ENCODE data around the gene RADIL.

RADIL gene

DNA sequence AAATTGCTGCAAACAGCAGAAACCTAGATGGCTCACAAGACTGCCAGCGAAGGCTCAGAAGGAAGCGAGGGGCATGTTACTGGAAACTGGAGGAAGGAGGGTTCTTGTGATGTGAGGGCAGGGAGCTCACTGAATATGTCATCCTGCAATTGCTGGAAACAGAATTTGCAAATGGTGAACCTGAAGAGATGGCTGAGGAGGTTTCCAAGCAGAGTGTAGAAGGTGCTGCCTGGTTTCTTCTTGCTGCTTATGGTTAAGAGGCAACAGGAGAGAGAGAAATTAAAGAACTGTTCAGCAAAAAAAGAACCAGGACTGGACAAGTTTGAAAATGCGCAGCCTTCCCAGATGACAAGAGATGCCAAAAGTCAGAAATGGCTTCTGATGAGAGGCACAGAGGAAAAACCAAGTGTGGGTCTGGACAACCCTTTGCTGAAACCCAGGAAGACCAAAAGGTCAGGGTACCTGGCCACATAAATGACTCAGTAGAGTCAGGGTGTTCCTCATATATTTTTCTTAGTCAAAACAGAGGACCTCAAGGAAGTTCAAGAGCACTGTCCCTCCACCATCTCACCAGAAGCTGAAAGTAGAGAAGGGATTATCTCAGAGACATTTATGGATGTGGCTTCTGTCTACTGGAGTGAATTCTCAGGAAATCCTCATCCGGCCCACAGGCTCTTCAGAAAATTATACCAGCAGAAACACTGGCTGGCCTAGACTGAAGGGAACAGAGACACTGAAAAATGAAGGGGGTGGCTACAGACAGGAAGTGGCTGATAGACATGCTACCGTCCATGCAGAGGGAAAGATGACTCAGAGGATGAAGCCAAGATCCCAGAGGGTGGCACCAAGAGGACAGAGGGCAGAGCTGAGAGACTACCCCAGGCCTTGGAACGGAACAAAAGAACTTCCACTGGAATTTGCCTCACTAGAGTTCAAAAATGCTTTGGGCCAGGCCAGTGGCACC lies 31.8 kb downstream of the RADIL start:
- DNase-seq (ENCODE audit: low read depth in 2 of 2), result no peak

DNA sequence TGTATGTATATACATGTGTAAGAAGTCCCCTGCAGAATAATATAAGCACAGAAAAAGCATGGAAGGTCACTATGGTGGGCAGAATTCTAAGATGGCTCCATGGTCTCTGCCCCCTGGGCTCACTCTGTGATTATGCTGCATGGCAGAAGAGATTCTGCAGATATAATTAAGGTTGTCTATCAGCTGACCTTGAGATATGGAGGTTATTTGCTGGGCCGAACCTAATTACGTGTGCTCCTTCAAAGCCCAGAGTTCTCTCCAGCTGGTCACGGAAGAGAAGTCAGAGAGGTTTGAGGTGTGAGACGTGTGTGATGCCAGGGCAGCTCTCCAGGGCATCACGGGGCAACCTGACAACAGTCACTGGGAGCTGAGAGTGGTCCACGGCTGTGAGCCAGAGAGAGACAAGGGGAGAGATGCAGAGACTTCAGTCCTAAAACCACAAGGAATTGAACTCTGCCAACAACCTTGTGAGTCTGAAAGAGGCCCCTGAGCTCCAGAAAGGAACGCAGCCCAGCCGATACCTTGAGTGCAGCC lies 33.2 kb downstream of the RADIL start:
- DNase-seq (ENCODE audit: low read depth in 2 of 2), result no peak

DNA sequence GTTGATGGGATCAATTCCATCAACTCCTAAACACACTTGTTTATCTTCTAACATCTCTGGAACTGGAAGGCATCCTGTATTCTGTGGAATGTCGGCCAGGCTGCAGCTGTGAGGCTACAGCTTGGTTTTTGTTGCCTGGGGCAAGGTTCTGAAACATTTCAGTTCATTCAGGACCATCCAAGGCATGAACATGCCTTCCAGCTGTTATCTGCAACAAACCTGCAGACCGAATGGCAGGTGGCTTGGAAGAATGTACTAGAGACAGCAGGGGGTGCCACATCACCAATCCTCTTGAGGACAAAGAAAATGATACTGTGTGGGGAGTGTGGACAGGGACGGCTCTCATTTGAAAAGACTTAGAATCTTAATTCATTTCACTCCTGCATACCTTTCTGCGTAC lies 34.1 kb downstream of the RADIL start:
- no peak for DNase-seq (ENCODE audit: low read depth in 2 of 2)

DNA sequence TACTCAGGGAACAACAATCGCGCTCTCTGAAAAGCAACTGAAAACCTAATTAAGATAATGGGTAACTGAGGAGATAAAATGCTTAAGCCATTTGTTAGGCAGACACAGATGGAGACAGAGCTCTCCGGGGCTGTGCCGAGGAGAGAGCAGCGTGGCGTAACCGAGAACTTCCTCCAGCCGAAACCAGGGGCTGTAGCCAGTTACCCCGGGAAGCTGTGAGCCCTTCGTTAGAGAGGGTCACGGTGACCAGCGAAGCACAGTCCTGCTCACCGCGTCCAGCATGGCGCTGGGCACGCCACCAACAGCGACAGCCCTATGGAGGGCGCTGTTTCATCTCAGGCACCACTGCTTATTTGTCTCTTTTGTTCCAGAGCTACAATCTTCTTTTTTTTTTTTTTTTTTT lies 37.8 kb downstream of the RADIL start:
- no peak for DNase-seq (ENCODE audit: low read depth in 2 of 2)

DNA sequence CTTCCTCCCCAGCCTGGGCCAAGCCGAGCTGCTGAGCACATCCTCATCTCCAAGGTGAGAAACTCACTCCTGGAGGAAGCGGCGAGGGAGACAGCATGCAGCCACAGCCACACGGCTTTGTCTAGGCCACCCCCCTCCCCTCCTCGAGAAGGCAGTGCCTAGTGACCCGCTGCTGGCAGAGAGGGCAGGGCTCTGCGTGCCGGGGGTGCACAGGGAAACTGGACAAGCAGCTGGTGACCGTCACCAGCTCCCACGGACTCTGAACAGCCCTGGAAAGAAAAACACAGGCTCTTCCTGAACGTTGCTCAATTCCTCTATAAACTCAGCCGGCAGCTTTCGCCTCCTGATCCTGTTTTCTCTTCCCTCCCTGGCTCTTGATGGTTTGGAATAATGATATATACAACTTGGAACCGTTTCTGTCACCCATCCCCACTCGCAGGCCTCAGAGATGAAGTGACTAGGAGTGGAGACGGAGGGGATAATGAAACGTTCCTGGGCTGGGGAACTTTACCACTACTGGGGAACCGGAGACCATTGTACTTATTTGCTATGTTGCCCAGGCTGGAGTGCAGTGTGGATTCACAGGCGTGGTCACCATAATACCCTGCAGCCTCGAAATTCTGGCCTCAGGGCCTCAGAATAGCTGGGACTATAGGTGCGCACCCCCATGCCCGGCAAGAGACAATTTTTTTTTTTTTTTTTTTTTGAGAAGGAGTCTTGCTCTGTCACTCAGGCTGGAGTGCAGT lies 41.0 kb downstream of the RADIL start:
- DNase-seq (ENCODE audit: low read depth in 2 of 2), result no peak

DNA sequence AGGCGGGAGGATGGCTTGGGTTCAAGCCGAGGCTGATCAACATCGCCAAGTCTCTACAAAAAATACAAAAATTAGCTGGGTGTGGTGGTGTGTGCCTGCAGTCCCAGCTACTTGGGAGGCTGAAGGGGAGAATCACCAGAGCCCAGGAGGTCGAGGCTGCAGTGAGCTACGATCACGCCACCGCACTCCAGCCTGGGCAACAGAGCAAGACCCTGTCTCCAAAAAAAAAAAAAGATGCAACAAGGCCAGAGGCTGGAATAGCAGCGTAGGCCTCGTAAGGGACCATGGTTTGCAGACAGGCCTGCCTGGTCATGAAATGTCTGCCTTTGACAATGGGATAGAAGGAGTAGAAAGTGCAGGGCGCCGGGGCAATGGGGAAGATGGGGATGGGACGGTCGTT lies 41.7 kb downstream of the RADIL start:
- DNase-seq (ENCODE audit: low read depth in 2 of 2), result no peak

DNA sequence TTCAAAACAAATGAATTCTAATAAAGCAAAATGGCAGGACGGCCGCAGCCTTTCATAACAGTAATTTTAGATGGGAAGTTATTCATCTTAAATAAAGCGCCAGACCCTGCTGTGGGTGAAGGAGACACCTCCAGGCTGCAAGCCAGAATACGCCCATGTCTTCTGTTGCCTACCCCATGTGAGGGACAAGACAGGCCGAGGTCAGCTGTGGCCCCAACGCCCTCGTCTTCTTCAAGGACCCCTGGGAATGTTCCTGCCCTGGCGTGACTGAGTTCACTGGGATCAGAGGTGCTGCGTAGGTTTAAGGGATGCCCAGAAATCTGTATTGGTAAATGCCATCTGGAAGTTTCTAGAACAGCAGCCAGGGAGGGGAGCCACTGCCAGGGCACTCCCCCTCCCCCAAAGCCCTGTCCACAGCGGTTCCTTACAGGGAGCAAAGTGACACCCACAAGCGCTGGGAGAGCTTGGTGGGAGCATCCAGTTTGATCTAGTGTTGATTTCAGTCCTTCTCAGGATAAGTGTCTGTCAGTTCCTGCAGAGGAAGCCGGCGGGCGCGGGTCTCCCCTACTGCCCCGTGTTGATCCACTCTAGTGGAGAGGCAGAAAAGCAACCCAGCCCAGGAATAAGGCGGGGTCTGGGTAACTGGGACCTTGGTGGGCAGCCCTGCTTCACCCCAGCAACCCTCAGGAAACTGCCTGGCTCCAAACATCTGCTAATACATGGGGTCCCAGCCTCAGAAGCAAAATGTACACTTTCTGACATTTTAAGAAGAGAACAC lies 42.3 kb downstream of the RADIL start:
- DNase-seq (ENCODE audit: low read depth in 2 of 2), result no peak

DNA sequence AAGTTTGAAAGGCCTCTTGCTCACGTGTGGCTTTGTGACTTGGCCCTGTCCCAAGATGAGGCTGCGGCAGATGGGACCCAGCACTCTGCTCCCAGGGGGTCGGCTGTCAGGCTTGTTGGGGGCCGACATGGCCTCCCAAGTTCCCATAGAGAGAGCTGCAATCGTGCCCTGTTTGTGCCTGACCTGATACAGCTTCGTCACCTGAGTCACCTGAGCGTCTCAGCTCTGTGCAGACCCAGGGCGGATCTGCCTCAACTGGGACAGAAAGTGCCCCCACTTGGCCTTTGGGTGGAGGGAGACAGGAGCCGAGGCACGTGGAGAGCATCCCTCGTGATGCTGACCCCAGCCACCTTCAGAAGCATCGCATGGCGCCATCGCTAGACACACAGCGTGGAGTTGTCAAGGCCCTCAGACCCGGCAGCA lies 43.4 kb downstream of the RADIL start:
- DNase-seq (ENCODE audit: low read depth in 2 of 2), result no peak

DNA sequence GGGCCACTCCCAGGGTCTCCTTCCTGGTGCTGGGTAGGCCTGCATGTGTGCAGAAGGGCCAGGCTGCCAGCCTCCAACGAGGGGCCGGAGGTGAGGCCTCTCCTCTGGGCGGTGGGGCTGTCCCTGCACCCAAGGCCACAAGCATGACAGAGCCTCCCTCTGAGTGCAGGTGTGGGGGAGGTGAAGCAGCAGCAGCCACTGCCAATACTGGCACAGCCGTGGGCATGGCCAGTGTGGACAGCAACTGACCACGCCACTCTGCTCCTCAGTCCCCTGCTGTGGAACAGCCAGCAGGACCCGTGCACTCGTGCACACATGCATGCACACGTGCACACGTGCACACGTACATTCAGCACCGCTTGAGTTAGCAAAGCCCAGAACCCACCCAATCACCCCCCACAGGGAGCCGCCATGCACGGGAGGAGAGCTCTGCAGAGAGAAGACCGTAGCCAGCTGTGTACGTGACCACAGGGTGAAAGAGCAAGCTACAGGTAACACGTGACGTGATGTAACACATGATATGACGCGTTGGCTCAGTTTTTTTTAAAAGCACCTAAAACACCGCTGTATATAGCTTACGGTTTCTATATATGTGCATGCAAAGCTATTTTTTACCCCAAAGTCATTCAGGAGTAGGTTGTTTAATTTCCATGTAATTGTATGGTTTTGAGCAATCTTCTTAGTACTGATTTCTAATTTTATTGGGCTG lies 44.7 kb downstream of the RADIL start:
- DNase-seq (ENCODE audit: low read depth in 2 of 2), result no peak

DNA sequence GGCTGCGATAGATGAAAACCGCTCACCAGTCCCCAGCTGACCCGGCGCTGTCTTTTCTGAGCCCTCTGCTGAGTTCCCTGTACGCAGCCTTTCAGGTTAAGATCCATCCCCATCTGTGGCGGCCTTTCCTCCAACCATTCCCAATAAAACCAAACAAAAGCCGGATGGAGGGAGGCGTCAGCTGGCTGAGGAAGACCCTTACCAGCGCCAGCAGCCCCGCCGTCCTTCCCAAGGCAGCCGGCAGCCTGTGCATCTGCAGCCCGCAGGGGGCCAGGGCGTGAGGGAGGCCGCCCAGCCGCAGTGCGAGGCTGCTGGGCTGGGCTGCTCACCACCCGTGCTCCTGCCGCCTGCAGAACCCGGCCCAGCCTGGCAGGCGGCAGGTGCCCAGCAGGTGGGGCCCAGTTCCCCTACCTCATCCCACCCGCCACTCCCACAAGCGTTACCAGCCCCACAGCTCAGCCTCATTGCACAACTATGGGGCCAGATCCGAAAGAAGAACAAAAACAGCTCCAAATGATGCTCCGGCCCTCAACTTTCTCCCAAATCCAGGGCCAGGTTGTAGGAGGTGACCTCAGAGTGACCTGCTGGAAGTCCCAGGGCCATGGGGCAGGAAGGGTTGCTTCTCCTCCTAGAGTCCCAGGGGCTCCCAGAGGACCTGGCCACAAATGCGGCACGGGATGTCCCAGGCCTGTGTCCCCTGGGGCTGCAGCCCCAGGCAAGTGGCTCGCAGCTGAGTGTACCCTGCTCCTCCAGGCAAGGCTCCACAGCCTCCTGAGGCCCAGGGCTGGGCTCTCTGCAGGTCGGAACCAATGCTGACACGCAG lies 45.5 kb downstream of the RADIL start:
- DNase-seq (ENCODE audit: low read depth in 2 of 2), result no peak

DNA sequence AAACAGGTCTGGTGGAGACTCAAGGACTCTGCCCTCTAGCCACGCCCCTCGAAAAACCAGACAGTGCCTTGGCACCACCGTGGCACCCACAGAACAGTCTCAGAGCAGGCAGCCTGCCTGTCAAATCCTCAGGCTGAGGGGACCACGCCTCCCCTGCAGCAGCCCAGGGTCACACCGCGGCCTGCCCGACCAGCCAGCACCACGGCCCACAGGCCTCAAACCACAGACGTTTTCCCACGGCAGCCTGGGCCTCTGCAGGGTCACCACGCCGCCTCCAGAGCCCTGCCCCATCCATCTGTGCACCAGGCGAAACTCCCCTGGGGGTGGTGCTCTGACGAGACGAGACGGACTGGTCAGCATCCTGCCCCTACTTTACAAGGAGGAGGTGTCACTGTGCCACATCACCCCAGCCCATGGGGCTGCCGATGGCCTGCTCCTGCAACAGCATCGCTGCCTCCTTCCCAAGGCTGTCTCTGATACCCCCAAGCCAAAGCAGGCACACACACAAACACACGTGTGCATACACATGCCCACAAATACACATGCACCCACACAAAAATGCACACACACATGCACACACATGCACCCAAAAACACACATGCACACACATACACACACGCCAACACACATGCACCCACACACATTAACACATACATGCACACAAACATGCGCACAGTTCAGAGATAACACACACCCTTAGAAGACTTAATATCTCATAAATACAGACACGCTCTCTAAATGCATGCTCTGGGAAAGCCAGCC lies 46.3 kb downstream of the RADIL start:
- DNase-seq (ENCODE audit: low read depth in 2 of 2), result no peak

DNA sequence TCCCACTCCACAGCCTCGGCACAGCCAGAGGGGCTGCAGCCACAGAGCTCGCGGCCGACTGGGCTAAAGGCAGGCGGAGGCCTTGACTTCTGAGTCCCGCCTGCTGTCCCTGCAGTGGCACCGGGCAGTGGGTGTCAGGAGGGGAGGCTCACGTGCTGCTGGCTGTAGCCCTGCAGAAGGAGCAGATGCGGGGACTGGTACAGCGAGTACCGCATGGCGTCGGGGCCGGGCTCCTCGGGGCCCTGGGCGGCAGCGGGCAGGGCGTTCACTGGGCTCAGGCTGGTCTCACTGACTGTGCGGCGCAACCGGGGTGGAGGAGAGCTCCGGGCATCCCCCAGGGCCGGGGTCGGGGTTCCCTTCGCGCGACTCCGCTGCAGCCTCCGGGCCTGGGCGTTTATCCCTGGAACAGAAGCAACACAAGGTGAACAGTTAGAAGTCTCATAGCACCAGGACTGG lies 47.3 kb downstream of the RADIL start:
- no peak for DNase-seq (ENCODE audit: low read depth in 2 of 2)

DNA sequence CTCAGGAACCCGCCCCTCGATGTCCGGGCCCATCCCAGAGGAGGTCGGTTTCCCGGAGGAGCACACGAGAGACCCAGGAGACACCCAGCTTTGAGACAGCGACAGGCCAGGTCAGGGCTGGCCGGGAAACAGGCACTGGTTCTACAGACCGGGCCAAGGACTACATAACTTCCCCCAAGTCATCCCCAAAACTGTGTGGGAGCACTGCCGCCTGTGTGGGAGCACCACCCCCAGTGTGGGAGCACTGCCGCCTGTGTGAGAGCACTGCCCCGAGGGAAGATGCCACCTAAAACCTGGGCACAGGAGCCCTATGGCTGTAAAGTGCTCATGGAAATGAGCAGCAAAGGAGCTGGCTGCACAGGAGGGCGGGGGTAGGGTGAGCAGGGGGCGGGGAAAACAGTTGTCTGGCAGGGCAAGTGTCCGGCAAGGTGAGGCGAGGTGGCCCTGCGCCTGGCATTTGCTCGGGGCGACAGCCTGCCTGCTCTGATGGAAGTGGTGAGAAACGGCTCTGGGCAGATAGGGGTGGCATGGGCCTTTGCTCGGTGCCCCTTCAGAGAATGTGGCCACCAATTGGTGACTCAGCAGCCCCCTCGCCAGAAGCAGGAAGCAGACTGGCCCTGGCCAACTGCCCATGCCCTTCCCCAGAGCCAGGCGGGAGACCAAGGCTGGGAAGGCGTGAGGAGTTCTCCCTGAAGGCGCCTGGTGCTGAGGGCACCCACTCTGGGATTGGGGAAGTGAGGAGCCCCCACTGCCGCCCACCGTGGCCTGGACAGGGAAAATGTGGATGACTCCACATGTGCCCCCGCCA lies 47.9 kb downstream of the RADIL start:
- DNase-seq (ENCODE audit: low read depth in 2 of 2), result no peak

DNA sequence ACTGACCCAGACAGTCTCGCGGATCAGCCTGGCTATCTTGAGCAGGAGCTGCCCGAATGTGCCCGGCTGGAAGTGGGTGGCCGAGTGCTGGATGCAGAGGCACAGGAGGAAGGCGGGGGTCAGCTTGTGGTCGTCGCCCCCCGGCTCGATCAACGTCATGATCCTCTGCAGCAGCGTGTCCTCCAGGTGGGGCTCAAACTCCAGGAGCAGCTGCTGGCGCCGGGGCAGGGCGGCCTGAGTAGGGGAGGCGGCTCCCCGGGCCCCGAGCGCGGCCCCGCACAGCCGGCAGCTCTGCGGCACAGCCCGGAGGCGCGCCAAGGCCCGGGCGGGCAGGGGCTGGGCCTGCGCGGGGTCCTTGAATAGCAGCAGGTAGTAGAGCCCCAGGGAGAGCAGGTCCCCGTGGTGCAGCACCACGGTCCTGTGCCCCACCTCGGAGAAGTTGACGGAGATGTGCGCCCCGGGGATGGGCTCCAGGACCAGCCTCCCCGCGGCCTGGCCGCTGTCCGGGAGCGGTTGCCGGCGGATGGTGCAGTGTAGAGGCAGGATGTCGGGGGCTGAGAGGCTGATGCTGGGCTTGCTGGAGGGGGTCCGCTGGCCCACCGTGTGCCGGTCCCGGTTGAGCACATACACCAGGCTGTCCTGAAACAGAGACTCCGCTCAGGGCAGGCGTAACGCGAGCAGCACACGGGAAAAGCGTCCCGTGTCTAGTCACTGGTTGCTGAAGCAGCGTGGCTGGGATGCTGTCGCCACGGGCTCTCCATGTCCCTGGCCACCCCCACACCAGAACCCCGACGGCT lies 48.7 kb downstream of the RADIL start:
- DNase-seq (ENCODE audit: low read depth in 2 of 2), result no peak

DNA sequence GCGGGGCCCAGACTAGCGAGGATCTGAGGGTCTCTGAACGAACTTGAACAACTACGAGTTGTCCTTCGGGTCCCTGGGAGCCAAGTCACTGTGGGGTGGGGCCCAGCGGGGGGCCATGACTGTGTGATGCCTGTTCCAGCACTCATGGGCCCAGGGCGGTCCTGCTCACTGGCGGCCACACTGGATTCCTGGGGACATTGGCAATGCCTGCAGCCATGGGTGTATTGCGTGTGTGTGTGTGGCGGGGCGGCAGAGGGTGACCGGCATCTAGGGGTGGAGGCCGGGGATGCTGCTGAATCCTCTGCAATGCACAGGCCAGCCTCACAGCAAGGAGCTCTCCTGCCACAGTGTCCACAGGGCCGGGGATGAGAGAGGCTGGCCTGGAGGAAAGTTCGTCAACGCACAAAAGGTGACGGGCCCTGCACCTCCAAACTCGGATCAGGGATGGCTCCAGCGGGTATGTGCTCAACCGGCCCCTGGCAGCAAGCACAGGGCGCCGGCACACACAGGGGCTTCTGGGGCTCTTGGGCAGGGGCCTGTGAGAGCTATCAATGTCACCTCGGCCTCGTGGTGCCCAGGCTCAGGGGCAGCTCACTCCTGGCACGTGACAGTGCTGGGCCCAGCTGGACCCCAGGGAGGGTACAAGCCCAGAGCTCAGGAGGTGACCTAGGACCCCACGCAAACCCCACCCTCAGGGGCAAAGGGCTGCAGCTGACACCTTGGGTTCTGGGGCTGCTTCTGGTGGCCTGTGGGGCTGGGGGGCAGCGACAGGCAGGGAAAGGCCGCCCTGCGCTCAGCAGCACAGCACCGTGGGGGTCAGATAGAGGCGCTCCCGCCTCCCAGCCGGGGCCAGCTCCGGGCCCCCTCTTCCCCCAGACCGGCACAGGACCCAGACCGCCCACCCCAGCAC lies 49.6 kb downstream of the RADIL start:
- no peak for DNase-seq (ENCODE audit: low read depth in 2 of 2)

DNA sequence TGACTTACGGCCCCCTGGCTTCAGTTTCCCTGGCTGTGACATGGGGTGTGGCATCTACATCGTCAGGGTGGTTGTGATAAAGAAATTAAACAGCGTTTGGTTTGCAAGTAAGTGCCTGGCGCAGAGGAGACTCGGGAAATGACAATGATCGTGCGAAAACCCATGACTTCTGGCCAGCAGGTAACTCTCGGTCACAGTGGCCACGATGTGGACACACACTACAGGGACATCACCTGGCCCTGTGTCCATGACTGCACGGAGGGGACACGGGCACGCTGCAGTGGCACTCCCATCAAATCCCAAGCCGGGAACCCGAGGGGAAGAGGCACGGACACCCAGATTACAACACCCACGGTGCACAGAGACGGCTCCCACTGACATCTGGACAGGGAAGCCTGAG lies 50.3 kb downstream of the RADIL start:
- DNase-seq (ENCODE audit: low read depth in 2 of 2), result no peak

DNA sequence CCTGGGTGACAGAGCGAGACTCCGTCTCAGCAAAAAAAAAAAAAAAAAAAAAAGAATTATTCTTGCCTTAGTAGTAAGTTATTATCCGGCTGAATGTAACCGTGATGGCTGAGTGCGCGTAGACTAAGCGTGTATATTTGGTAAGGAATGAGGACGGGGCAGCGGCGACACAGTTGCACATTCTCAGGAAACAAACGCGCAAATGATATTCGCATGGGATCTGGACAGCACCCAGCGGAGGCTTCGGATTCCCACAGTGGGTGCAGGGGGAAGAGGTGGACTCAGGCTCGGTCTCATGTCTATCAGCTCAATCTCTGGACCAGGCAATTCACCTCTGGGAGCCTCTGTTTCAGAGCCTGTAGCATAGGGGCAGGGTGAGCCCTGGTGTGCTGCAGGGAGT lies 50.8 kb downstream of the RADIL start:
- no peak for DNase-seq (ENCODE audit: low read depth in 2 of 2)

Measured in stimulated activated CD4-positive, alpha-beta T cell treated with anti-CD3 and anti-CD28 coated beads, Interleukin-15, amount 100 ng/mL, for 48 hours (primary cell).